Fibroblast of lung (primary cell): ENCODE measurements around the gene RAPGEF4. TPM values are rescaled to one million over a fixed set of nuclear protein-coding genes. Genes with fewer than 3 reads are reported as not detected.

Experiments used
- DNase-seq, 2 donors: peaks; one replicate each; pipeline versions ENCODE4 v3.0.0 to v3.0.0-alpha.2; 2010; ENCODE audit warnings: low read depth in 2 of 2
- H2AFZ ChIP-seq: 2 replicates; pipeline ENCODE4 v1.5.1; 2012; ENCODE audit warnings: low read length, control low read depth, inconsistent platforms
- H3K27ac ChIP-seq: 2 replicates; pipeline ENCODE4 v1.5.1; 2011; ENCODE audit warnings: low read length, control low read depth; ENCODE audit not compliant: insufficient read depth
- H3K27me3 ChIP-seq: 2 replicates; pipeline ENCODE4 v1.5.1; 2011; ENCODE audit warnings: mild to moderate bottlenecking, low read length; ENCODE audit not compliant: control insufficient read depth, insufficient read depth
- H3K36me3 ChIP-seq: 2 replicates; pipeline ENCODE4 v1.5.1; 2011; ENCODE audit warnings: low read length; ENCODE audit not compliant: control insufficient read depth, insufficient read depth
- H3K4me1 ChIP-seq: 2 replicates; pipeline ENCODE4 v1.5.1; 2011; ENCODE audit warnings: low read length; ENCODE audit not compliant: control insufficient read depth, insufficient read depth; ENCODE audit errors: extremely low read depth
- H3K4me2 ChIP-seq: 2 replicates; pipeline ENCODE4 v1.5.1; 2011; ENCODE audit warnings: low read length, control low read depth; ENCODE audit not compliant: insufficient read depth; ENCODE audit errors: extremely low read depth
- H3K4me3 ChIP-seq, 4 experiments: fragments of 200-600 bp in 1 of 4; sonication (generic) in 1 of 4; replicated peaks in 1 of 4; 2 replicates each; pipeline ENCODE4 v1.5.1; 2011 to 2016; ENCODE audit warnings: low read length in 4 of 4, low read depth in 3 of 4, mild to moderate bottlenecking in 3 of 4, control low read depth in 2 of 4, inconsistent platforms in 1 of 4, mixed read lengths in 1 of 4; ENCODE audit not compliant: insufficient read depth in 1 of 4; ENCODE audit errors: control extremely low read depth in 1 of 4
- H3K79me2 ChIP-seq: 2 replicates; pipeline ENCODE4 v1.5.1; 2012; ENCODE audit warnings: mild to moderate bottlenecking, low read length, inconsistent platforms; ENCODE audit not compliant: control insufficient read depth, insufficient read depth
- H3K9ac ChIP-seq: 2 replicates; pipeline ENCODE4 v1.5.1; 2011; ENCODE audit warnings: mild to moderate bottlenecking, low read length, control low read depth; ENCODE audit not compliant: insufficient read depth
- H3K9me3 ChIP-seq: 2 replicates; pipeline ENCODE4 v1.5.1; 2012; ENCODE audit warnings: low read depth, low read length; ENCODE audit not compliant: control insufficient read depth, insufficient read depth
- H4K20me1 ChIP-seq: 2 replicates; pipeline ENCODE4 v1.5.1; 2011; ENCODE audit warnings: low read length; ENCODE audit not compliant: control insufficient read depth, insufficient read depth; ENCODE audit errors: extremely low read depth
- CTCF ChIP-seq, 2 donors: IDR thresholded peaks in 1 of 2; conservative IDR thresholded peaks in 1 of 2; 1 replicate in 1 of 2; 2 replicates in 1 of 2; pipeline ENCODE4 v1.5.1; 2011 to 2012; ENCODE audit warnings: low read length in 2 of 2, control low read depth in 1 of 2, inconsistent platforms in 1 of 2, low read depth in 1 of 2, mild to moderate bottlenecking in 1 of 2
- EZH2 ChIP-seq: IDR thresholded peaks from 2 replicates; pipeline ENCODE4 v1.5.1; 2012; ENCODE audit warnings: low read length, control low read depth, mild to moderate bottlenecking; ENCODE audit errors: missing control alignments
- polyA plus RNA-seq, 2 donors: library from polyadenylated mRNA; depleted of rRNA in 1 of 2; stranded (reverse) in 1 of 2; unstranded in 1 of 2; fragments of >200 nt; gene quantifications; 2 replicates each; pipeline ENCODE4 v1.2.1, GENCODE V29; 2011 to 2012; ENCODE audit warnings: missing spikeins in 1 of 2
- total RNA-seq: library from RNA; depleted of rRNA; stranded (reverse); fragments of >200 nt; gene quantifications from 2 replicates; pipeline ENCODE4 v1.2.1, GENCODE V29; 2014

Gene RAPGEF4
- total and polyA plus RNA-seq, 2 donors (not counting 1 experiment from before 2014, with no cell fraction given), result 0.51 to 3.0 TPM

GRCh38 chr2:172991031-172991430 is 255.4 kb downstream of the RAPGEF4 start:
- H3K27me3 ChIP-seq, result no peaks in the 10 kb centered on the region
- no peaks in the 10 kb centered on the region for H3K4me1 ChIP-seq
- H3K9me3 ChIP-seq, result no peaks in the 10 kb centered on the region
- TF ChIP-seq CTCF (conservative IDR thresholded peaks at IDR 0.05 in 1 of 2, IDR thresholded peaks at IDR 0.05 in 1 of 2; ENCODE audit: low read depth in 1 of 2, low read length in 2 of 2), result no peak
- no peak for TF ChIP-seq EZH2
- no peak overlapping the region for H3K4me2 ChIP-seq
- H3K4me3 ChIP-seq, result no peak overlapping the region
- H3K36me3 ChIP-seq, result no peaks in the 10 kb centered on the region
- H3K9ac ChIP-seq, result no peak overlapping the region
- no peak overlapping the region for H3K27ac ChIP-seq
- no peak overlapping the region for H2AFZ ChIP-seq
- no peaks in the 10 kb centered on the region for H4K20me1 ChIP-seq
- no peak for DNase-seq
- H3K79me2 ChIP-seq, result no peaks in the 10 kb centered on the region

GRCh38 chr2:172993139-172993538 is 257.5 kb downstream of the RAPGEF4 start:
- H3K36me3 ChIP-seq, result no peaks in the 10 kb centered on the region
- H3K9me3 ChIP-seq, result no peaks in the 10 kb centered on the region
- H2AFZ ChIP-seq, result no peak overlapping the region
- peaks cover 4% of the 10 kb centered on the region for H3K4me1 ChIP-seq
- H3K4me3 ChIP-seq, result no peak overlapping the region
- DNase-seq, result no peak
- TF ChIP-seq EZH2 (no peak), CTCF (conservative IDR thresholded peaks at IDR 0.05 in 1 of 2, IDR thresholded peaks at IDR 0.05 in 1 of 2; ENCODE audit: low read depth in 1 of 2, low read length in 2 of 2) (no peak)
- H3K9ac ChIP-seq, result no peak overlapping the region
- H4K20me1 ChIP-seq, result no peaks in the 10 kb centered on the region
- H3K4me2 ChIP-seq, result no peak overlapping the region
- no peaks in the 10 kb centered on the region for H3K27me3 ChIP-seq
- no peaks in the 10 kb centered on the region for H3K79me2 ChIP-seq
- H3K27ac ChIP-seq, result no peak overlapping the region

- Histone ChIP-seq H3K4me2 (no peak overlapping the region), H3K79me2 (no peaks in the 10 kb centered on the region), H3K36me3 (no peaks in the 10 kb centered on the region), H3K9me3 (no peaks in the 10 kb centered on the region), H4K20me1 (no peaks in the 10 kb centered on the region), H3K27ac (no peak overlapping the region), H3K4me3 (no peak overlapping the region), H3K27me3 (no peaks in the 10 kb centered on the region), H2AFZ (no peak overlapping the region), H3K9ac (no peak overlapping the region), H3K4me1 (peaks cover 6% of the 10 kb centered on the region)
- DNase-seq, result no peak
- TF ChIP-seq EZH2 (no peak), CTCF (conservative IDR thresholded peaks at IDR 0.05 in 1 of 2, IDR thresholded peaks at IDR 0.05 in 1 of 2; ENCODE audit: low read depth in 1 of 2, low read length in 2 of 2) (no peak)
These were observed 258.5 kb downstream of the RAPGEF4 start for GRCh38 chr2:172993931-172994717.
